Measurements from ENCODE around the gene ZCCHC8. TPM values are rescaled to one million over a fixed set of nuclear protein-coding genes. Genes with fewer than 3 reads are reported as not detected.
"Not testable (repeated sequence)": the region's sequence is repeated elsewhere in the genome, so short reads cannot be mapped to it uniquely, and the experiment has no call there.

Gene ZCCHC8
- total RNA-seq, 1 experiment from 2014 or later = 19.6 TPM

DNA sequence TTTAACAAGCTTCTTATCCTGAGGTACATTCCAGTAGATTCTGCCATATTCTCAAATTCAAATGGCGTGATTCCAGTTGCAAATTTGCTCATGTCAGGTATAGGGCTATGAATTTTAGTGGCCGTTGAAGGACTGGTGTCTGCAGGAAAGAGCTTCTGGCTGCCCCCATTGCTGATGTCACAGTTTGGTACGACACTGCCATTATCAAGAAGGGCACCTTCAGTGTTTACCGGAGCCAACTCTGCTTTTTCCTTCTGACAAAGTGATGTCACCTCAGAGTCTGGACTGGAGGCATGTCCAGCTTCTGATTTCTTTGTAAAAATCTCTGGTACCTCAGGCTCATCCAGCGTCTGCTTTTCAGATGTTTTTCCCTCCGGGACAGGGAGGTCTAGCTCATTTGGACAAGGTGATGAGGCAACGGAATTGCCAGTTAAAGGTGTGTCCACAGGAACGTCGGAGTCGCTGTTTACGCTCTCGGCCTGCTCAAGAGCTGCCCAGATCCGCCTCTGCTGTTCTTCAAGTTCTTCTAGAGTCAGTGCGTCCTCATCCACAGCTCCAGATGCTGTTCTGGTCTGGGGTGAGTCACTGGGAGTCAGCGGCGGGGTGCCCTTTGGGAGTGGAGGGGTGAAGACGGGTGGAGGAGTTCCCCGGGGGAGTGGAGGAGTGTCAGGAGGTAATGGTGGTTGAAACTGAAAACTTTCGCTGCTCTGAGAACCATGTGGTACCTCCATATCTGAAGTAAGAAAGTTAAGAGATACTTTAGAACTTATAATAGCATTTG lies 27.0 kb downstream of the ZCCHC8 start:
- DNase-seq (ENCODE audit: low read depth) = no peak

- peak; percentile 35 for DNase-seq (ENCODE audit: low read depth)
These were observed 29.2 kb downstream of the ZCCHC8 start for GRCh38 chr12:122471324-122472226.

- not testable (repeated sequence) for DNase-seq (ENCODE audit: low read depth)
These were observed 30.2 kb downstream of the ZCCHC8 start for GRCh38 chr12:122470576-122470975.

- DNase-seq (ENCODE audit: low read depth) = not testable (repeated sequence)
These were observed 30.9 kb downstream of the ZCCHC8 start for GRCh38 chr12:122469856-122470255.

DNA sequence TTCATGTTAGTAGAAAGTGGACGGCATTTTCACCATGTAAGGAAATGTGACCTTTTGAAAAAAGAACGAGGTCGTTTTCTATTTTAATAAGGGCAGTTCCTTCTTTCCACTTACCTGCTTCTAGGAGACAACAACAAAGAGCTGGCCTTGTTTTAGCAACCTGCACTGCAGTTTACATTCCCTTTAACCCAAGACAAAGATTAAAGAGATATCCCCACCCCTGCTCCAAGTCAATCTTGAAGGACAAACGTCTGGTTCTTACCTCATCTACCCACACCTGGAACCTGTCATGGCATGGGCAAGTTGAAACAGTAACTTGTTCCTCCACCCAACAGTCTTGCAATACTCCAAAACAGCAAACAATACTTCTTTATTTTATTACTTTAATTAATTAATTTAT lies 32.7 kb downstream of the ZCCHC8 start:
- no peak for DNase-seq (ENCODE audit: low read depth)

GRCh38 chr12:122464317-122465042 lies 36.3 kb downstream of the ZCCHC8 start:
- peak; percentile 95 for DNase-seq (ENCODE audit: low read depth)

- no peak for DNase-seq (ENCODE audit: low read depth)
These were observed 40.1 kb downstream of the ZCCHC8 start for GRCh38 chr12:122460641-122461040.

GRCh38 chr12:122460061-122460460 lies 40.7 kb downstream of the ZCCHC8 start:
- DNase-seq (ENCODE audit: low read depth) = no peak

DNA sequence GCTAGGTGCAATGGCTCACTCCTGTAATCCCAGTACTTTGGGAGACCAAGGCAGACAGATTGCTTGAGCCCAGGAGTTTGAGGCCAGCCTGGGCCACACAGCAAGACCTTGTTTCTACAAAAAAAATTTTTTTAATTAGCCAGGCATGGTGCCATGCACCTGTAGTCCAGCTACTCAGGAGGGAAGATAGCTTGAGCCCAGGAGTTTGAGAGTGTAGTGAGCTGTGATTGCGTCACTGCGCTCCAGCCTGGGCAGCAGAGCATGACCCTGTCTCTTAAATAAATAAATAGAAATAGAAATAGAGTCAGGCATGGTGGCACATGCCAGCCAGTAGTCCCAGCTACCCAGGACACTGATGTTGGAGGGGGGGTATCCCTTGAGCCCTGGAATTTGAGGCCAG lies 41.5 kb downstream of the ZCCHC8 start:
- DNase-seq (ENCODE audit: low read depth) = no peak

GRCh38 chr12:122458105-122459035 lies 42.4 kb downstream of the ZCCHC8 start:
- no peak for DNase-seq (ENCODE audit: low read depth)

GRCh38 chr12:122457627-122458026 lies 43.1 kb downstream of the ZCCHC8 start:
- DNase-seq (ENCODE audit: low read depth) = no peak

DNA sequence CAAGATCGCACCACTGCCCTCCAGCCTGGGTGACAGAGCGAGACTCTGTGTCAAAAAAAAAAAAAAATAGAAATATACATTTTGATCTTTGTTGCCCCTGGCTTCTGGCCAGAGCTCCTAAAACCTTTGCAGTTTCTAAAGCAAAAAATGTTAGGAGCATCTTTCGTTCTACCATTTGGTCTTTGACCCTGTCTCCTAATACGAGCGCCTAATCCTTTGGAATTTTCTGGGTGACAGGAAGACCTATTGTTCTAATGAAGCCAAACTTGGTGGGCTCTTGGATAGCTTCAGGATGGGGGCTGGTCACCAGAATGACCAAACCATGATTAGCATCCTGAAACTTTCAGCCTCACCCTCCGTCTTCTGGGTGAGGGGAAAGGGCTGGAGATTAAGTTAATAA lies 46.0 kb downstream of the ZCCHC8 start:
- no peak for DNase-seq (ENCODE audit: low read depth)

DNA sequence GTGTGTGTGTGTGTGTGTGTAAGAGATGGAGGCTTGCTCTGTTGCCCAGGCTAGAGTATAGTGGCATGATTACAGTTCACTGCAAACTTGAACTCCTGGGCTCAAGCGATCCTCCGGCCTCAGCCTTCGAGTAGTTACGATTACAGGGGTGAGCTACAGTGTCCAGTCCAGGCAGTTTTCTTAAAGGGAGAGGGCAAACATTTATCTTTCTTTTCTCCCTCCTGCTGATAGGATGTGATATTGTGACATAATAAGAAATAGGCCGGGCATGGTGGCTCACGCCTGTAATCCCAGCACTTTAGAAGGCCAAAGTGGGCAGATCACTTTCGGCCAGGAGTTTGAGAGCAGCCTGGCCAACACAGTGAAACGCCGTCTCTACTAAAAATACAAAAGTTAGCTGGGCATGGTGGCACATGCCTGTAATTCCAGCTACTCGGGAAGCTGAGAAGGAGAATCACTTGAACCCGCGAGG lies 46.4 kb downstream of the ZCCHC8 start:
- DNase-seq (ENCODE audit: low read depth) = no peak

GRCh38 chr12:122452701-122453285 lies 47.9 kb downstream of the ZCCHC8 start:
- no peak for DNase-seq (ENCODE audit: low read depth)

- DNase-seq (ENCODE audit: low read depth) = peak; percentile 90
These were observed 51.4 kb downstream of the ZCCHC8 start for GRCh38 chr12:122449317-122449716.

GRCh38 chr12:122447825-122448224 lies 52.9 kb downstream of the ZCCHC8 start:
- not testable (repeated sequence) for DNase-seq (ENCODE audit: low read depth)

DNA sequence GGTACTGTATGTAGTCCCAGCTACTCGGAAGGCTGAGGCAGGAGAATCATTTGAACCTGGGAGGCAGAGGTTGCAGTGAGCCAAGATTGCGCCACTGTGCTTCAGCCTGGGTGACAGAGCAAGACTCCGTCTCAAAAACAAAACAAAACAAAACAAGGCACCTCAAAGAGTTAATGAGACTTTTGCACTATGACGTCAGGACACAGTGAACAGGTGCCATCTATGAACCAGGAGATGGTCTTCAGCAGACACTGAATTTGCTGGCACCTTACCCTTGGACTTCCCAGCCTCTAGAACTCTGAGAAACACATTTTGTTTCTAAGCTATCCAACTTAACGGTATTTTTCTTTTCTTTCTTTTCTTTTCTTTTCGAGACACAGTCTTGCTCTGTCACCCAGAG lies 54.3 kb downstream of the ZCCHC8 start:
- DNase-seq (ENCODE audit: low read depth) = not testable (repeated sequence)

DNA sequence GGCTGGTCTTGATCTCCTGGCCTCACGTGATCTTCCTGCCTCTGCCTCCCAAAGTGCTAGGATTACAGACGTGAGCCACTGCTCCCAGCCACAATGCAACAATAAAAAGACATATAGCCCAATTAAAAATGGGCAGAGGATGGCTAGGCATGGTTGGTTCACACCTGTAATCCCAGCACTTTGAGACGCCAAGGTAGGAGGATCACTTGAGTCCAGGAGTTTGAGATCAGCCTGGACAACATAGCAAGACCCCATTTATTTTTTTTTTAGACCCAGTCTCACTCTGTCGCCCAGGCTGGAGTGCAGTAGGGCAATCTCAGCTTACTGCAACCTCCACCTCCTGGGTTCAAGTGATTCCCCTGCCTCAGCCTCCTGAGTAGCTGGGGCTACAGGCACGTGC lies 56.7 kb downstream of the ZCCHC8 start:
- not testable (repeated sequence) for DNase-seq (ENCODE audit: low read depth)

- DNase-seq (ENCODE audit: low read depth) = not testable (repeated sequence)
These were observed 61.9 kb downstream of the ZCCHC8 start for GRCh38 chr12:122438822-122439221.

- peak; percentile 71 for DNase-seq (ENCODE audit: low read depth)
These were observed 63.0 kb downstream of the ZCCHC8 start for GRCh38 chr12:122437656-122438121.
